Trophoblast cell (in vitro differentiated cells and primary cell): ENCODE results near the gene HIGD1C.

Experiments
- DNase-seq, 2 donors: peaks; one replicate each; pipeline ENCODE4 v3.0.0-alpha.2; 2016
- H2AFZ ChIP-seq: 2 replicates; pipeline ENCODE4 v1.6.1; 2013; ENCODE audit warnings: low read length, moderate library complexity, mild to moderate bottlenecking; ENCODE audit not compliant: insufficient read depth, poor library complexity
- H2AK5ac ChIP-seq: 2 replicates; pipeline ENCODE4 v1.6.1; 2013; ENCODE audit warnings: mild to moderate bottlenecking, low read length
- H2BK120ac ChIP-seq: 2 replicates; pipeline ENCODE4 v1.6.1; 2013; ENCODE audit warnings: low read length, mild to moderate bottlenecking, moderate library complexity; ENCODE audit not compliant: insufficient read depth, poor library complexity
- H2BK12ac ChIP-seq: 2 replicates; pipeline ENCODE4 v1.6.1; 2013; ENCODE audit warnings: mild to moderate bottlenecking, low read length, moderate library complexity
- H2BK5ac ChIP-seq: 2 replicates; pipeline ENCODE4 v1.6.1; 2013; ENCODE audit warnings: low read length, low read depth, moderate library complexity, mild to moderate bottlenecking; ENCODE audit not compliant: poor library complexity
- H3K14ac ChIP-seq: 2 replicates; pipeline ENCODE4 v1.6.1; 2013; ENCODE audit warnings: mild to moderate bottlenecking, low read length
- H3K18ac ChIP-seq: 2 replicates; pipeline ENCODE4 v1.6.1; 2013; ENCODE audit warnings: mild to moderate bottlenecking, low read length
- H3K23ac ChIP-seq: 2 replicates; pipeline ENCODE4 v1.6.1; 2013; ENCODE audit warnings: low read length
- H3K27ac ChIP-seq: 2 replicates; pipeline ENCODE4 v1.5.1; 2013; ENCODE audit warnings: low read depth, mild to moderate bottlenecking, inconsistent platforms, low read length, moderate library complexity
- H3K27me3 ChIP-seq: 2 replicates; pipeline ENCODE4 v1.6.1; 2013; ENCODE audit warnings: inconsistent platforms, mild to moderate bottlenecking, low read length, moderate library complexity; ENCODE audit not compliant: insufficient read depth
- H3K36me3 ChIP-seq, 2 experiments: 1 replicate in 1 of 2; 2 replicates in 1 of 2; pipeline ENCODE4 v1.6.1; 2013; ENCODE audit warnings: low read length in 2 of 2, mild to moderate bottlenecking in 2 of 2, moderate library complexity in 1 of 2; ENCODE audit not compliant: insufficient read depth in 2 of 2, control insufficient read depth in 1 of 2
- H3K4ac ChIP-seq: 2 replicates; pipeline ENCODE4 v1.6.1; 2013; ENCODE audit warnings: low read depth, mild to moderate bottlenecking, low read length, moderate library complexity
- H3K4me1 ChIP-seq, 2 experiments: 1 replicate in 1 of 2; 2 replicates in 1 of 2; pipeline ENCODE4 v1.6.1; 2013; ENCODE audit warnings: low read length in 2 of 2, mild to moderate bottlenecking in 2 of 2, moderate library complexity in 1 of 2; ENCODE audit not compliant: insufficient read depth in 2 of 2, control insufficient read depth in 1 of 2
- H3K4me2 ChIP-seq: 2 replicates; pipeline ENCODE4 v1.6.1; 2013; ENCODE audit warnings: inconsistent platforms, mild to moderate bottlenecking, low read length, moderate library complexity
- H3K4me3 ChIP-seq: 2 replicates; pipeline ENCODE4 v1.5.1; 2013; ENCODE audit warnings: mild to moderate bottlenecking, low read depth, low read length, inconsistent platforms
- H3K79me1 ChIP-seq: one replicate; pipeline ENCODE4 v1.6.1; 2013; ENCODE audit warnings: low read length
- H3K79me2 ChIP-seq: 2 replicates; pipeline ENCODE4 v1.6.1; 2013; ENCODE audit warnings: low read length, mild to moderate bottlenecking; ENCODE audit not compliant: control insufficient read depth, insufficient read depth, poor library complexity
- H3K9ac ChIP-seq: 2 replicates; pipeline ENCODE4 v1.6.1; 2013; ENCODE audit warnings: mild to moderate bottlenecking, low read length
- H3K9me3 ChIP-seq: 2 replicates; pipeline ENCODE4 v1.6.1; 2013; ENCODE audit warnings: low read depth, mild to moderate bottlenecking, control low read depth, inconsistent platforms, low read length; ENCODE audit not compliant: insufficient read depth
- H4K12ac ChIP-seq: 2 replicates; pipeline ENCODE4 v1.6.1; 2013; ENCODE audit warnings: low read depth, mild to moderate bottlenecking, low read length, moderate library complexity
- H4K8ac ChIP-seq: 2 replicates; pipeline ENCODE4 v1.6.1; 2013; ENCODE audit warnings: low read depth, mild to moderate bottlenecking, low read length, moderate library complexity
- H4K91ac ChIP-seq: one replicate; pipeline ENCODE4 v1.6.1; 2013; ENCODE audit warnings: low read depth, mild to moderate bottlenecking, low read length, moderate library complexity
- WGBS: extraction: QIAGEN DNeasy Blood & Tissue Kit; methylation state at CpG from one replicate; pipeline ENCODE4 v1.1.7; 2013; ENCODE audit warnings: missing lambda C conversion rate; ENCODE audit not compliant: insufficient read length, insufficient coverage; ENCODE audit errors: extremely low coverage; 5-methylcytosine and 5-hydroxymethylcytosine counted together

Gene HIGD1C

DNA sequence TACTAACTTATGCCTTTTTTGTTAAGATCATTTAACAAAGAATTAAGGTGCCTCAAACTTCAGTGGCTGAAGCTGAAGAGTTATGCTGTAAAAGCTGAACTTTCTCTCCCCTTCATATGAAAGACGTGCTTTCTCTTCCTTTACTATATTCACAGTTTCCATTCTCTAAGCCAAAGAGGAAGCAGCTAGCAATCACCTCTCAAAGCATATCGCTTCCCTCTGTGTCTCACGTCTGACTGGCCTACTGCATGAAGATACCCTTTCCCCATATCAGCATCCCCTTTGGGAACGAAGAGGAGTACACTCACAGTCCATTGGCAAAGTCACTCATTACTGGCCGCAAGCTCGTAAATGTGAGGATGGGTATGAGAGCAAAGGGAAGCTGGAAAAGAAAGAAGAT, 38.9 kb downstream of the HIGD1C start:
- Histone ChIP-seq H2BK5ac (no peak overlapping the region), H3K36me3 (peaks cover 32 to 40% of the 10 kb centered on the region in 2 experiments), H2AK5ac (no peak overlapping the region), H3K4ac (no peak overlapping the region), H4K12ac (no peak overlapping the region), H3K18ac (no peak overlapping the region), H3K9ac (peak overlapping the region; percentile 48), H2AFZ (no peak overlapping the region), H3K27me3 (no peaks in the 10 kb centered on the region), H4K91ac (no peak overlapping the region), H3K23ac (no peak overlapping the region), H4K8ac (no peak overlapping the region), H3K4me3 (no peak overlapping the region), H2BK12ac (no peak overlapping the region), H2BK120ac (no peak overlapping the region), H3K27ac (no peak overlapping the region), H3K4me1 (no peaks in the 10 kb centered on the region), H3K4me2 (no peak overlapping the region), H3K14ac (no peak overlapping the region), H3K79me2 (no peaks in the 10 kb centered on the region), H3K9me3 (no peaks in the 10 kb centered on the region), H3K79me1 (no peaks in the 10 kb centered on the region)
- no CpG with 5 or more reads among the region's 6 CpGs for WGBS
- no peak for DNase-seq

DNA sequence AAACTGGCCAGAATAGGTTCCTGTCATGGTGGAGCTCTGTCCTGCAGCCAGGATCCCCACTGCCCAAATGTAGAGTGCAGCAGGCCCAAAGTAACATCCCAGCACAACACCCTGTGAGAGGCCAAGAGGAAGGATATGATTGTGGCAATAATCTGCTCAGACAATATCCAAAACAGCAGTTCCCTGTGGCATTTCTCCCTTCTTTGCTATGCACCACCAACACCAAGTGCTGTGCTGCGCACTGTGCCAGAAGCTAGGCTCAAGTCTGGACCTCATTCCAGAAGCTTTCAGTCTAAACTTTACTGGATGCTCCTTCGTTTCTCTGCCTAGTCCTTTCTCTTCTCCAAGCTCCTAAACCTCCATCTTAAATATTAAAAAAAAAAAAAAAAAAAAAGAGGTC, 40.5 kb downstream of the HIGD1C start:
- no peak overlapping the region for H2AK5ac ChIP-seq
- H3K14ac ChIP-seq = no peak overlapping the region
- no peak overlapping the region for H3K4ac ChIP-seq
- no peak overlapping the region for H4K12ac ChIP-seq
- H3K27me3 ChIP-seq = no peaks in the 10 kb centered on the region
- H2BK12ac ChIP-seq = no peak overlapping the region
- no peak overlapping the region for H2BK5ac ChIP-seq
- no CpG with 5 or more reads among the region's 2 CpGs for WGBS
- no peak overlapping the region for H3K23ac ChIP-seq
- no peak overlapping the region for H2BK120ac ChIP-seq
- no peaks in the 10 kb centered on the region for H3K79me2 ChIP-seq
- no peak overlapping the region for H3K9ac ChIP-seq
- no peak overlapping the region for H2AFZ ChIP-seq
- no peak overlapping the region for H3K4me2 ChIP-seq
- H3K79me1 ChIP-seq = no peaks in the 10 kb centered on the region
- no peak overlapping the region for H4K91ac ChIP-seq
- DNase-seq = no peak
- H4K8ac ChIP-seq = no peak overlapping the region
- H3K36me3 ChIP-seq = peaks cover 36 to 41% of the 10 kb centered on the region in 2 experiments
- no peak overlapping the region for H3K4me3 ChIP-seq
- H3K4me1 ChIP-seq = no peaks in the 10 kb centered on the region
- H3K27ac ChIP-seq = no peak overlapping the region
- no peaks in the 10 kb centered on the region for H3K9me3 ChIP-seq
- H3K18ac ChIP-seq = no peak overlapping the region

DNA sequence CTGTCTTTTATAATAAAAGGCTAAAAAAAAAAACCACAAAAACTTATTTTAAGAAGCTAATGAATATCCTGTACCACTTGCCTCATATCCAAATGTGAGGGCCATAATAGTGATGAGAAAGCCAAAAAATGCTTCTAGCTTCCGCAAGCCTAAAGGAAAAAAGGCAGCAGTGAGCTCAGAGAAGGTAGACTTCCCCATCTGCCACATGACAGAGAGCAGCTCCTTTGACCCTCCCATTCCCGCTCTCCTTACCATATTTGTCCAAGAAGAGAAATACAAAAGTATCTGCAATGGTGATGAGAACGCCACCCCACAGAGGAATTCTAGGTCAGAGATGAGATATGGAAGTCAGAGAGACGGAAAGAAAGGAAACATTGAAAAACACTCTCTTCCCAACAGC, 46.7 kb downstream of the HIGD1C start:
- H4K91ac ChIP-seq = no peak overlapping the region
- no peak overlapping the region for H4K8ac ChIP-seq
- H2AK5ac ChIP-seq = no peak overlapping the region
- H3K18ac ChIP-seq = no peak overlapping the region
- WGBS = no CpG with 5 or more reads among the region's 4 CpGs
- no peak overlapping the region for H3K4me3 ChIP-seq
- H3K4me1 ChIP-seq = no peaks in the 10 kb centered on the region
- peaks cover 2% of the 10 kb centered on the region for H3K79me1 ChIP-seq
- H3K9me3 ChIP-seq = no peaks in the 10 kb centered on the region
- peaks cover 9 to 12% of the 10 kb centered on the region in 2 experiments for H3K36me3 ChIP-seq
- peak; percentile 59 to 85 for DNase-seq
- H3K9ac ChIP-seq = no peak overlapping the region
- H3K4me2 ChIP-seq = no peak overlapping the region
- H3K4ac ChIP-seq = no peak overlapping the region
- no peaks in the 10 kb centered on the region for H3K79me2 ChIP-seq
- H3K27ac ChIP-seq = peak overlapping the region; percentile 49
- H2AFZ ChIP-seq = no peak overlapping the region
- no peak overlapping the region for H3K23ac ChIP-seq
- H3K14ac ChIP-seq = no peak overlapping the region
- no peak overlapping the region for H2BK12ac ChIP-seq
- H2BK5ac ChIP-seq = no peak overlapping the region
- no peak overlapping the region for H2BK120ac ChIP-seq
- H4K12ac ChIP-seq = no peak overlapping the region
- H3K27me3 ChIP-seq = no peaks in the 10 kb centered on the region

DNA sequence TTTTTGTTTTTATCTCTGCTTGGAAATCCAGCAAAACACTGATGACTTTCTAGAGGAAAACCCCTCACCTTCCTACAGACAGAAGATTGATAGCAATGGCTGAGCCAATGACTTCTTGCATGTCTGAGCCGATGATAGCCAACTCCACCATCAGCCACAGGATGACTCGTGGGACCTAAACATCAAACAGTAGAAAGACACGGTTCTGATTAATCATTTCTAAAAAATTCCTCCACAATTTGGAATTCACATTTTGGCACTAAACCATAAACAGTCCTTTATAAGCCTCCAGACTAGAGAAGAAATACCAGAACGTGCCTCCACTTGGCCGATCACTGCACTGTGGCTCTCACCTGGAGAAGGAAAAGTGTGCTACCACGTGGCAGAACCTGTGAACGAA, 47.9 kb downstream of the HIGD1C start:
- no peak overlapping the region for H3K4ac ChIP-seq
- H2BK12ac ChIP-seq = no peak overlapping the region
- no peak overlapping the region for H3K23ac ChIP-seq
- no CpG with 5 or more reads among the region's 7 CpGs for WGBS
- DNase-seq = no peak
- no peaks in the 10 kb centered on the region for H3K9me3 ChIP-seq
- H4K12ac ChIP-seq = no peak overlapping the region
- no peak overlapping the region for H3K9ac ChIP-seq
- no peak overlapping the region for H2BK5ac ChIP-seq
- peaks cover 7 to 8% of the 10 kb centered on the region in 2 experiments for H3K4me1 ChIP-seq
- H3K14ac ChIP-seq = no peak overlapping the region
- H4K91ac ChIP-seq = no peak overlapping the region
- H3K18ac ChIP-seq = no peak overlapping the region
- H2AFZ ChIP-seq = no peak overlapping the region
- H3K36me3 ChIP-seq = peaks cover 7 to 13% of the 10 kb centered on the region in 2 experiments
- no peak overlapping the region for H3K4me2 ChIP-seq
- H3K79me1 ChIP-seq = peaks cover 9% of the 10 kb centered on the region
- H4K8ac ChIP-seq = no peak overlapping the region
- H3K79me2 ChIP-seq = no peaks in the 10 kb centered on the region
- no peak overlapping the region for H2BK120ac ChIP-seq
- no peaks in the 10 kb centered on the region for H3K27me3 ChIP-seq
- H3K27ac ChIP-seq = no peak overlapping the region
- no peak overlapping the region for H3K4me3 ChIP-seq
- no peak overlapping the region for H2AK5ac ChIP-seq
